IMR-90 (cell line): ENCODE results near the gene PACS1.

Experiments
- FOS ChIP-seq: fragments of 150-350 bp; IDR thresholded peaks from 2 replicates; pipeline ENCODE4 v1.6.1; 2016; ENCODE audit warnings: low read depth, low read length
- MAZ ChIP-seq: IDR thresholded peaks from 2 replicates; pipeline ENCODE4 v1.6.1; 2012; ENCODE audit warnings: low read depth, mild to moderate bottlenecking, low read length, improper control_type of control experiment, moderate library complexity, borderline replicate concordance
- MXI1 ChIP-seq: IDR thresholded peaks from 2 replicates; pipeline ENCODE4 v1.6.1; 2012; ENCODE audit warnings: low read depth, mild to moderate bottlenecking, low read length, moderate library complexity, borderline replicate concordance
- POLR2A ChIP-seq: IDR thresholded peaks from 2 replicates; pipeline ENCODE4 v1.6.1; 2012; ENCODE audit warnings: mild to moderate bottlenecking, low read depth, low read length
- RAD21 ChIP-seq: IDR thresholded peaks from 2 replicates; pipeline ENCODE4 v1.6.1; 2012; ENCODE audit warnings: low read length, improper control_type of control experiment
- RCOR1 ChIP-seq: IDR thresholded peaks from 2 replicates; pipeline ENCODE4 v1.6.1; 2012; ENCODE audit warnings: mild to moderate bottlenecking, low read length, improper control_type of control experiment; ENCODE audit not compliant: insufficient replicate concordance
- RFX5 ChIP-seq: IDR thresholded peaks from 2 replicates; pipeline ENCODE4 v1.8.0; 2012; ENCODE audit warnings: low read depth, mild to moderate bottlenecking, low read length, moderate library complexity
- SMC3 ChIP-seq: fragments of 150-350 bp; IDR thresholded peaks from 2 replicates; pipeline ENCODE4 v1.6.1; 2016; ENCODE audit warnings: low read depth, mild to moderate bottlenecking, antibody characterized with exemption, low read length, moderate library complexity
- TF ChIP-seq, protein P1 (sequence below): conservative IDR thresholded peaks from 2 replicates; pipeline ENCODE4 v1.5.1; 2012; ENCODE audit warnings: mild to moderate bottlenecking, low read depth, low read length, improper control_type of control experiment

DNA sequence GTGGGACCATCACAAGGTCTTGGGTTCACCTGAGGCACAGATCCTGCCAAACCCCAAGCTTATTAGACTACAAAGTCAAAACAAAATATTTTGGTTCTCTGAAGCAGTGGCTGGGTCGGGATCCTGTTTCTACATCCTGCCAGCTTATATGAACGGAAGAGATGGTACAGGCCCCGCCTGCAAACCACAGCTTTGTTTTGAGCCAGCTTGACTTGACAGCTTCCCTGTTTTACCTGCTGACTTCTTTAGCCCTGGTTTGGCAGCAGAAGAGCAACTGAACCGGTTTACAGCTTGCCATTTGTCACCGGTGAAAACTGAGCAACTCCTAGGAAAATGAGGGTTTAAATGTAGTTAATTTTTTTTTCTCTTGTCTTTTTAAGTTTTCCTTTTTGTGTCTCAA is 11.4 kb downstream of the PACS1 start:
- no peak for TF ChIP-seq RCOR1
- TF ChIP-seq, protein P1, sequence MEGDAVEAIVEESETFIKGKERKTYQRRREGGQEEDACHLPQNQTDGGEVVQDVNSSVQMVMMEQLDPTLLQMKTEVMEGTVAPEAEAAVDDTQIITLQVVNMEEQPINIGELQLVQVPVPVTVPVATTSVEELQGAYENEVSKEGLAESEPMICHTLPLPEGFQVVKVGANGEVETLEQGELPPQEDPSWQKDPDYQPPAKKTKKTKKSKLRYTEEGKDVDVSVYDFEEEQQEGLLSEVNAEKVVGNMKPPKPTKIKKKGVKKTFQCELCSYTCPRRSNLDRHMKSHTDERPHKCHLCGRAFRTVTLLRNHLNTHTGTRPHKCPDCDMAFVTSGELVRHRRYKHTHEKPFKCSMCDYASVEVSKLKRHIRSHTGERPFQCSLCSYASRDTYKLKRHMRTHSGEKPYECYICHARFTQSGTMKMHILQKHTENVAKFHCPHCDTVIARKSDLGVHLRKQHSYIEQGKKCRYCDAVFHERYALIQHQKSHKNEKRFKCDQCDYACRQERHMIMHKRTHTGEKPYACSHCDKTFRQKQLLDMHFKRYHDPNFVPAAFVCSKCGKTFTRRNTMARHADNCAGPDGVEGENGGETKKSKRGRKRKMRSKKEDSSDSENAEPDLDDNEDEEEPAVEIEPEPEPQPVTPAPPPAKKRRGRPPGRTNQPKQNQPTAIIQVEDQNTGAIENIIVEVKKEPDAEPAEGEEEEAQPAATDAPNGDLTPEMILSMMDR: no peak
- no peak for TF ChIP-seq POLR2A
- no peak for TF ChIP-seq RAD21
- no peak for TF ChIP-seq RFX5
- no peak for TF ChIP-seq MXI1
- TF ChIP-seq SMC3: no peak
- no peak for TF ChIP-seq FOS
- no peak for TF ChIP-seq MAZ
